HG02973 (cell line): ENCODE measurements around the gene ALKBH5.

Experiments
- ATAC-seq: cut with Tn5 transposase; IDR thresholded peaks from one replicate; pipeline ENCODE4 v1.9.1; 2021; ENCODE audit warnings: moderate library complexity; ENCODE audit not compliant: unreplicated experiment

The ALKBH5 gene

DNA sequence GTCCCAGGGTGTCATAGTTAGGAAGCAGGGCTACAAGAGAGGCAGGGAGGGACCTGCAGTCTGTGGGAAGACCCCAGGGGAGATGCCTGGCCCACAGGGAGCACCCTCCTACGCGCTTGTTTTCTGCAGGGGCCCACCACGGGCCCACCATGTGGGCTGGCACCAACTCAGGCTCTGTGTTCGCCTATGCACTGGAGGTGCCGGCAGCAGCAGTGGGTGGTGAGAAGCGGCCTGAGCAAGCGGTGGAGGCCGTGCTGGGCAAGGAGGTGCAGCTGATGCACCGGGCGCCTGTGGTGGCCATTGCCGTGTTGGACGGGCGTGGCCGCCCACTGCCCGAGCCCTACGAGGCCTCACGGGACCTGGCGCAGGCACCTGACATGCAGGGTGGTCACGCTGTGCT lies 56.8 kb downstream of the ALKBH5 start:
- no peak for ATAC-seq

DNA sequence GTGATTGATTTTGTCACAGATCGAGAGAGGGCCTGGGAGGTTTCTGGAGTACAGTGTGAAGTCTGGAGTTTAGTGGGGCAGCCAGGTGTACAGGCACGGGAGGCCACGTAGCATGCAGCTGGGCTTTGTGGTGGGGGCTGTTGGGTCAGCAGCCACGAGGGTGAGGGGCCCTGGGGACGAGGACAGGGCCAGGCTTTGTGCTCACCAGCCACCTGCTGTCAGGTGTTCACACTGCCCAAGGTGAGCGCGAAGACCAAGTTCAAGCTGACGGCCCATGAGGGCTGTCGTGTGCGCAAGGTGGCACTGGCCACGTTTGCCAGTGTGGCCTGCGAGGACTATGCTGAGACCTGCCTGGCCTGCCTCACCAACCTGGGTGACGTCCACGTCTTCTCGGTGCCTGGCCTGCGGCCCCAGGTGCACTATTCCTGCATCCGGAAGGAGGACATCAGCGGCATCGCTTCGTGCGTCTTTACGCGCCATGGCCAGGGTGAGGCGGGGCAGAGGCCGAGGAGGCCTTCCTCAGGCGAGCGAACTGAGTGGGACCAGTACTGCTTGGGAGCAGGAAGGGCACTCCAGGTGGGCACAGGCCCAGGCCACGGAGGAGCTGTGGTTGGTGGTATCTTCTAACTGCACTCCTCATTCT lies 57.7 kb downstream of the ALKBH5 start:
- ATAC-seq, result no peak

DNA sequence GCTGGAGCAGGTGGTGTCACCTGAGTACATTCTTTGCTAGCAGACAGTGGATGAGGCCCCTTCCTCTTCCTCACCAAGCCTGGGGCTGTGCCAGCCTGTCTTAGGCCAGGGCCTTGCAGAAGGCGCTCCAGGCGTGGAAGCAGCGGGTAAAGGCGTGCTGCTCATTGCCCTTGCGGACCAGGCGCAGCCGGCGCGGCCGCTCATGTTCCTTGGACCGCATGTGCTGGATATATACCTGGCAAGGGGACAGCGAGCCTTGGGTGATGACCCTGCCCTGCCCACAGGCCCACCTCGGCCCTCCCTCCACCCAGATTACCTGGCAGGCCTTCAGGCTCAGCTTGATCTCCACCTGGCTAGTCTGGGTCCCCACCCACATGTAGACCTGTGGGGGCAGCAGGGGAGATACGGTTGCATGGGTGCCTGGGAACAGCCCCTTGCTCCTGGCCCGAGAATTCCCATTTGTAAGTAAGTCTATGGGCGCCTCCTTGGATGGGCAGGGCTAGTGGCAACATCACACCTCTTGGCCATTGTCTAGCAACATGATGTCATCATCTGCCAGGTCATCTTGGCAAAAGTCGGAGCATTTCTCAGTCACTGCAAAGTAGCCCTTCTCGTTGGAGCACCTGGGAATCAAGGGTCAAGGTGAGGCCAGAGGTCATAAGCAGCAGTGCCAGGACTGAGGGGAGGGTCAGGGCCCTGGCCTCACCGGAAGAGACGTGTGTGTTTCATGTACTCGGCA lies 61.6 kb downstream of the ALKBH5 start:
- ATAC-seq, result no peak

DNA sequence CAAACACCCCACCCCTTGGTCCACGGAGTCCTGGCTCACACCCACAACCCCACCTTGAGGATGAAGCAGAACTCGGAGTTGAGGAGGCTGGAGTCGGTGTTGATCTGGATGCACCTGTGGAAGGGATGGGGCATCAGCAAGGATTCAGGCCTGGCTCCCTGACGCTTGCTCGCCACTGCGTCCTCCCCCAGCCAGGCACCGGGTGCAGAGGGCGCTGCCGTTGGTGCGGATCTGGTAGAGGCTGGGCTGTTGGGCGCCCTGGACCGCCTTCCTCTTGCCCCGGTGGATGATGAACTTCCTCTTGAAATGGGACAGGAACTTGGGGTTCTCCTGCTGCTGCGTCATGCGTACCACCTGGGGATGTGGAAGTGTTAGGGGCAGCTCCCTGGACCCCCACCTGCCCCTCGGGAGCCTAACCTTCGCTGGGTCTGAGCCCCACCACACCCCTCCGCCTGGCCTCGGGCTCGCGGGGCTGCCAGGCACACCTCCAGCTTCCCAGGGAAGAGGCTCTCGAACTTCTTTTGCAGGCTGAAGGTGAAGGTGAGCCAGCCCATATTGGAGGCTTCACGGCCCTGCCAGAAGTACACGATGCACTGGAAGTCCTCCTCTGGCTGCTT lies 62.6 kb downstream of the ALKBH5 start:
- ATAC-seq, result no peak

DNA sequence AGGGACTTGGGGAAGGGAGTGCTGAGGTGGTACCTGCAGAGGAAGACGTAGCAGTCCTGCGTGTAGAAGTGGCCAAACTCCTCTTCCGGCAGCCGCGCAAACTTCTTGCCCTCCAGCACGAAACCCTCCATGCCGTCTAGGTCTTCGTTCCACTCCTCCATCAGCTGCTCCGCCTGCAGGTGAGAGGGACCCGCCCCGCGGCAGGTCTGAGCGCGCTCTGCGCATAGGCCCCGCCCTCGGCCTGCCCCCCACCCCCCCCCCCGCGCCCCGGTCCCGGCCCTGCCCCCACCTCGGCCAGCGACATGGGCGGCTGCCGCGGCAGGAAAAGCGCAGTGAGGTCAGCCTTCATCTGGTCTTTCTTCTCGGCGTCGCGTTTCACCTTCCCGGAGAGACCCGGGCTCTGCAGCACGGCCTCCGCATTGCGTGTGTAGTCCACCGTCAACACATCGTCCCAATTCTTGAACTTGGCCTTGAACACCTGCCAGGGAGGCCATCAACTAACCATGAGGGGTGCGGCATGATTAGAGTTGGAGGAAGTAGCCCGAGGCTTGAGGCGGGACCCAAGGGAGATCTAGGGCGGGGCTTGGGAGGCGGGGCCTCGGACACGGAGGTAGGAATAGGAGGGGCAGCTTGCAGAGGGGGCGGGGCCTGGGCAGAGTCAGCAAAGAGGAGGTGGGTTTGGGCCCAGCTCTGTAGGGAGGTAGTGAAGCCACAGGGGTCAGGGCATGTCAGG lies 63.4 kb downstream of the ALKBH5 start:
- no peak for ATAC-seq

DNA sequence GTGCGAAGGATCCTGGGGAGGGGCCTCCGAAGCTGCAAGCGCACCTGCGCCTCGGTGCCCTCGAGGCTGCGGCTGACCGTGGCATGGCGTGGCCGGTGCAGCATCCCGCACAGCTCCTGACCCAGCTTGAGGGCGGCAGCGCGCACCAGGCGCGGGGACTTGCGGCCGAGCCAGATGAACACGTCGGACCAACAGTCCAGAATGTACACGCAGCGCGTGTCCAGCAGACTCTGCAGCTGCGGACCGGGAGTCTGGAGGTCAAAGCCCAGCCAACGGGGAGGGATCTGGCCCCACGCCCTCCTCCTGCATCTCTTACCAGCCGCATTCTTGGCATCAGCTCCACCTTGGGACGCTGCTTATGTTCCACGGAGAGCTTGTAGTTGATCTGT lies 64.0 kb downstream of the ALKBH5 start:
- ATAC-seq, result no peak

- ATAC-seq, result no peak
These were observed 64.7 kb downstream of the ALKBH5 start for GRCh38 chr17:18248300-18248731.

- ATAC-seq, result no peak
These were observed 65.2 kb downstream of the ALKBH5 start for GRCh38 chr17:18248811-18249210.

DNA sequence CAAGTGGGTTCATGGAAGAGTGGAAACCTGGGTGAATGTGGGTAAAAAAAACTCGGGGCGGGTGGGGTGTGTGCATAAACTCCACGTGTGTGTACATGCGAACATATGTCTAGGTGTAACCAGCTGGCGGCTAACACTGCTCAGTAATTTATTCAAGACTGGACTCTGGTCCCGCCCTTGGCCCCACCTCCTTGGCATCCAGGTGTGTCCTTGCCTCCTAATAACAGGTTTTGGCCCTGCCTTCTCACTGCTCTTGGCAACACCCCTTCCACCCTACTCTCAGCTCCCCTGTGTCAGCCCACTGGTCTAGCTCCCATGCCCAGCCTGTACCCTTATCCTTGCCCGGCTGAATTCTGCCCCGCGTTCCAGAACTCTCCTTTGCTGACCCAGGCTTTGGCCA lies 66.6 kb downstream of the ALKBH5 start:
- ATAC-seq, result no peak

GRCh38 chr17:18250708-18251107 lies 67.1 kb downstream of the ALKBH5 start:
- ATAC-seq, result no peak

GRCh38 chr17:18251204-18251603 lies 67.6 kb downstream of the ALKBH5 start:
- ATAC-seq, result no peak

DNA sequence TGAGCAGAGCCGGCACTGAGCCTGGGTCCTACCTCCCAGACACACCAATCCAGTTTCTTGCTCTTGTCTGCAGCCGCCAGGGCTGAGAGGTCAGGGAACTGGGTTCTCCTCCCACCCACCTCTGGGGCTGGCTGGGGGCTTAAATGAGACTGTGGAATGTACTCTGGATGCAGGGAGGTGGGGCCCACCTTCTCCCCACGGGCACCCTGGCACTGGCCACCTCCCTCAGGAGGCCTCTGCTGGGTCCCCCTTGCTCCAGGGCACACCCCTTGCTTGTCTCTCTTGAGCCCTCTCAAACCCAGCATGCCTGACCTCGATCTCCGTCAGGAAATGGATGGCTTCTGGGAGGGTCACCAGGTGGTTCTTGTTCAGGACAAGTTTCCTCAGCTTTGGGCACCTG lies 68.5 kb downstream of the ALKBH5 start:
- no peak for ATAC-seq

GRCh38 chr17:18253187-18253884 lies 69.7 kb downstream of the ALKBH5 start:
- ATAC-seq, result no peak

DNA sequence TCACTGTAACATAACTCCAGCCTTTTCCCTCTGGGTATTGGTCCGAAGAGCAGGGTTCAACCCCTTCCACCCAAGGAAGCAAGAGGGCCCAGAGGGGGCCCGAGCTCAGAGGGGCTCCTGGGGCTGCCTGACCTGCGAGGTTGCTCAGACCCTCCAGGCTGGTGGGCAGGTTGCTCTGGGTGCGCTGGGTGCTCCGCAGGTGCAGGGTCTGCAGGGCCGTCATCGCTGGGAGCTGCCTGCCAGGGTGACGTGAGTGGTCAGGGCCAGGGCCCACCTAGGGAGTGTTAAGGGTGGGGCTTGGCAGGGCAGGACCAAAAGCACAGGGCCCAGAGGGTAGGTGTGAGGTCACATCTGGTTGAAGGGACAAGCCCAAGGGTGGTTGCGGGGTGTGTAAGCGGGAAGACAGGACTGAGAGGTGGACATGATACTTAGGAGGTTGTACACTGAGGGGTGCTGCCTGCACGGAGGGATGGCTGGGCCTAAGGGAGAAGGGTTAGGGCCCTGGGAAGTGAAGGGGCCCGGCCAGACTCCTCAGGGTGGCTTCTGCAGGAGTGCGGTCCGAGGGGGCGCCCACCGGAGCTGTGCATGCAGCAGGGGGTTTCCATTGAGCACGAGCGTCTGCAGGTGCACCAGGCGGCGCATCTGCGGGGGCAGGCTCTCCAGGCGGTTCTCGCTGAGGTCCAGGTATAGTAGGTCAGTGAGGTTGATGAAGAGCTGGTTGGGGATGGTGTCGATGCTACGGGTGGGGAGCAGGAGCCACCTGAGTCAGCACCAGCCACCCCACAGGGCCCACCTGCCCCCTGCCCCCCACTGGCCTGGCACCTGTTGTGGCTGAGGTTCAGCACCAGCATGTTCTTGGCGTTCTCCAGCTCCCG lies 70.6 kb downstream of the ALKBH5 start:
- no peak for ATAC-seq

DNA sequence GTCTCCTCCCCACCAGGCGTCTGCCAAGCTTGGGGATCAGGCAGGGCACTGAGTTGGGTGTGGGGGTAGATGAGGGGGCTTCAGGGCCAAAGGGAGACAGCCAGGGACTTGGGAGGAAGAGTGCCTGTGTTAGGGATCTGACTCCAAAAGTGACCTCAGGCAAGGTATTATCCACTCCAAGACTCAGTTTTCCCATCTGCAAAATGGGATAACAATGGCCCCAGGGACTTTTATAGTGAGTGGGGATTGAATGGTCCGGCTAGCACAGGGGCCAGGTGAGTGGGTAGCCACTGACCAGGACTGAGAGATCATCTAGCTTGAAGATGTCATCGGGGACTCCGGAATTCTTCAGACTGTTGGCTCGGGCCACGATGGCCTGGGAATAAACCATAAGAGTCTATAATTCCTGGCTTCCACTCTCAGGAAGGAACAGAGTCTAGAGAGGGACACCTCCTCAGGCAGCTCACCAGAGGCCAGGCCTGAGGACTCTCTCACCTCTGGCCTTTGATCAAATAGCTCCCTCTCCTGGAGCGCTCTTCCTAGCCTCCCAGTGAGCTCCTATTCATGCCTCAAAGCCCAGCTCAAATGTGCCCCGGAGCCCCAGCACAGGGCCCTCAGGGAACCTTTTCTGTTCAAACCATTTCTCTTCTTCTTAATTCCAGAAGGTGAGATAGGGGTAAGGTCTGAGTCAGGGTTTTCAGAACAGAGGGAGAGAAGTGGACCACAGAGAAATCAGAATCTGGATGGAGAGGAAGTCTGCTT lies 71.4 kb downstream of the ALKBH5 start:
- ATAC-seq, result no peak

DNA sequence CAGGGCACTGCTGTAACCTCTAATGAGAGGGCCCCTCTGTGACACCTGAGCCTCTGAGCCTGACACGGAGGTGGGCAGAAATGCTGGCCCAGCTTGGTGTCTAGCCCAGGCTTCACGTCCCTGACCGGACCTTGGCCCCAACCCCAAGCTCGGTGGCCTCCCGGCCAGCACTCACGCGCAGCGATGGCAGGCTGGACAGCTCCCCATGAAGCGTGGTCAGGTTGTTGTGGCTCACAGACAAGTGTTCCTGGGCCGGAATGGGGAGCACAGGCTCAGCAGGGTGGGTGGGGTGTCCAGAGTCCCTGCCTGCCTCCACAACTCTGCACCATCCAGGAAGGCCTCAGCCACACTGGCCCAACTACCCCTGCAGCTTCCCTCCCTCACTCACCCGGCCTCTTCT lies 72.7 kb downstream of the ALKBH5 start:
- ATAC-seq, result no peak

GRCh38 chr17:18256776-18257175 lies 73.1 kb downstream of the ALKBH5 start:
- no peak for ATAC-seq

DNA sequence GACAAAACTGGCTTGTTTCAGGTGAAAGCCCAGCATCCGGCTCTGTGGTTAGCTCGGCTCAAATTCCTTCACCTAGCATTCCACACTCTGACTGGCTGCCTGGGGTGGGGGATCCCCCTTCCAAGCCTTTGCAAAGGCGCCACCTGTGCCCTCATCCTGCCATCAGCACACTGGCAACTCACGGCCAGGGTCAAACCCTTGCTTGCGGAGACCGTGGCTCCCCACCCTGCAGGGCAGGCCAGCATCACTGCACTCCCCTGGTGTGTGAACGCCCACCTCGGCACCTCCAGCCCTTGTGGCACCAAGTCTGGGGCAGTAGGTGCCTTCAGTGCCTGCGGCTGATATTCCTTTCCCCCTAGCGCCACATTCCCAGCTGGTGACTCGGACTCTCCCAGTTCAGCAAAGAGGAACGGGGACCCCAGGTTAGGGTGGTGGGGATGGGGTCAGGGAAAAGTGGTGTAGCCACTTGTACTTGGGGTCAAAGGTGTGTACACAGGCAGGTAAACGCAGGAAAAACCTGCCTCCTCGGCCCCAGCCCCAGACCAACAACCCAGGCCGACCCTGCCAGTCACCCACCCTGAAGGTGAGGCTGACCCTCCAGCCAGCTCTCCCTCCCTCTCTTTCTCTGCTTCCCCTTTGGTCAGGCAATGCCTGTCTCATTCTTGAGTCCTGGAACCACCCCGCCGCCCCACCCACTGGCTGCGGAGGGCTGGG lies 73.8 kb downstream of the ALKBH5 start:
- no peak for ATAC-seq

DNA sequence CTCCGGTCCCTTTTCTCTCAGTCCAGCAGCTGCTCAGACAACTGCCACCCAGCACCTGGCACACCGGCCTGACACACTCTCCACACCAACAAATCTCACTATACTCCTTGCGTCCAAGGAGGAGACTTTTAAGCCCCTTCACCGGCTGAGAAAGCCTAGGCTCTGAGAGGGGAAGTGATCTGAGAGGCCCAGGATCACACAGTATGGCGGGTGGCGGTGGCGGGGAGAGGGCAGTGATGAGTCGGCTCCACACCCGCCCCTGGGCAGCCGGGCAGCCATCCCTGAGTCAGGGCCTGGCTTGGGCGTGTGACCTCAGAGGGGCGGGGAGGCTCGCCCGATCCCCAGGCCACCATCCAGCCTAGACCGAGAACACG lies 74.3 kb downstream of the ALKBH5 start:
- ATAC-seq, result no peak
